ENCODE results near the gene RINL.

Gene RINL, protein sequence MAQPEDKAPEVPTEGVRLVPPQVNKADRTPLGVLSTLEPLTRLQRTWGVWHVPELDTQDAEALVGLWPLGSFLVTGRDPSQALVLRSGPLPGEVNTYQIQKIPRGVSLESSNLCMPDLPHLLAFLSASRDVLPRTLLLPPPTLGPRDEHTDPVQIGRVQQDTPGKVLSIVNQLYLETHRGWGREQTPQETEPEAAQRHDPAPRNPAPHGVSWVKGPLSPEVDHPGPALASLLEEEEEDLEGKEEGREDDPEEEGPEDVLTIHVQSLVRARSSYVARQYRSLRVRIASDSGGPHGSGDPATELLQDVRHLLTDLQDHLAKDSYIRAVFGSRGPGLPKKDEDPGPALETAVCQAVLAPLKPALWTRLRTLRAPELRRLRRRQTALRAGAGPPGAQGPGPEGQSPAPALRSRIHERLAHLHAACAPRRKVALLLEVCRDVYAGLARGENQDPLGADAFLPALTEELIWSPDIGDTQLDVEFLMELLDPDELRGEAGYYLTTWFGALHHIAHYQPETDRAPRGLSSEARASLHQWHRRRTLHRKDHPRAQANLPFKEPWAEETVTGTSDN

DNA sequence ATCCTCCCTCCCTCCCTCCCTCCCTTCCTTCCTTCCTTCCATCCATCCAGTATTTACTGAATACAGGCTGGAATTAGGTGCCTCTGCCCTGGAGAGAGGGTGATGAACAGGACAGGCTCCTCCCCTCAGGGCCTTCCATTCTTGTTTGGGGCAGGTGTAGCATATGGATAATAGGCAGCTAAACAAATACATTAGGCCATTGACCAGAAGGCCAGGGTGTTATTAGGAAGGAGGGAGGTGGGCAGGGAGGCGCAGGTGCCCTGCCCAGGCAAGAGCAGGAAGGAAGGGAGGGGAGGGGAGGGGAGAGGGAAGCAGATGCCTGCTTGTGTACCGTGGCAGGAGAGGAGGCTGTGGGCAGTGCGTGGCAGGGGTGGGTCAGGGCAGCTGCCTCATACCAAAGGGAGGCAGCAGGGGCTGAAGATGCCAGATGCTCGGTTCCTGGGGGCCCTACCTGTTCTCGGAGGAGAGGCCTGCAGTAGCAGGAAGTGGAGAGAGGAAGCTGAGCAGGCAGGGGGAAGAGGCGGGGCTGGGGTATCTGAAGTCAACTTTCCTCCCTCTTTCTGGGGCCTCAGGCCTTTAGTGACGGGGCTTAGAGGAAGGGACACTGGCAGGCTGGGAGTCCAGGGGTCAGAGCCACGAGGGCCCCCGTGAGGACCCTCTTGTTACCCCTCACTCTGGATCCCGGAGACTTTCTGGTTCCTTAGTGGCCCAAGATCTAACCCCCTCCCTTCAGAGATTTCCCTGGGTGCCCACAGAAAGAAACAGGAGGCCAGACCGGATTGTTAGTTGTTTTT is at the start of gene RINL:
RINL (minus strand) TSS at position 495 of the 794 bp plus-strand sequence. CDS start 1,533 bp downstream, outside the sequence.
- TF ChIP-seq, protein P1, sequence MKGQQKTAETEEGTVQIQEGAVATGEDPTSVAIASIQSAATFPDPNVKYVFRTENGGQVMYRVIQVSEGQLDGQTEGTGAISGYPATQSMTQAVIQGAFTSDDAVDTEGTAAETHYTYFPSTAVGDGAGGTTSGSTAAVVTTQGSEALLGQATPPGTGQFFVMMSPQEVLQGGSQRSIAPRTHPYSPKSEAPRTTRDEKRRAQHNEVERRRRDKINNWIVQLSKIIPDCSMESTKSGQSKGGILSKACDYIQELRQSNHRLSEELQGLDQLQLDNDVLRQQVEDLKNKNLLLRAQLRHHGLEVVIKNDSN (IDR thresholded peaks at IDR 0.05) = no peak
- no peak for TF ChIP-seq ZBTB7A (IDR thresholded peaks at IDR 0.05; ENCODE audit: low read depth)
- TF ChIP-seq, protein P2, sequence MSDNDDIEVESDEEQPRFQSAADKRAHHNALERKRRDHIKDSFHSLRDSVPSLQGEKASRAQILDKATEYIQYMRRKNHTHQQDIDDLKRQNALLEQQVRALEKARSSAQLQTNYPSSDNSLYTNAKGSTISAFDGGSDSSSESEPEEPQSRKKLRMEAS (IDR thresholded peaks at IDR 0.05) = no peak
- no peak for TF ChIP-seq TAF1 (IDR thresholded peaks at IDR 0.05; ENCODE audit: low read depth)
- no peak for TF ChIP-seq NFIC (IDR thresholded peaks at IDR 0.05)
- no peak for TF ChIP-seq EGR1 (IDR thresholded peaks at IDR 0.05)
- no peak for TF ChIP-seq CEBPB (IDR thresholded peaks at IDR 0.05)
- TF ChIP-seq, protein P3, sequence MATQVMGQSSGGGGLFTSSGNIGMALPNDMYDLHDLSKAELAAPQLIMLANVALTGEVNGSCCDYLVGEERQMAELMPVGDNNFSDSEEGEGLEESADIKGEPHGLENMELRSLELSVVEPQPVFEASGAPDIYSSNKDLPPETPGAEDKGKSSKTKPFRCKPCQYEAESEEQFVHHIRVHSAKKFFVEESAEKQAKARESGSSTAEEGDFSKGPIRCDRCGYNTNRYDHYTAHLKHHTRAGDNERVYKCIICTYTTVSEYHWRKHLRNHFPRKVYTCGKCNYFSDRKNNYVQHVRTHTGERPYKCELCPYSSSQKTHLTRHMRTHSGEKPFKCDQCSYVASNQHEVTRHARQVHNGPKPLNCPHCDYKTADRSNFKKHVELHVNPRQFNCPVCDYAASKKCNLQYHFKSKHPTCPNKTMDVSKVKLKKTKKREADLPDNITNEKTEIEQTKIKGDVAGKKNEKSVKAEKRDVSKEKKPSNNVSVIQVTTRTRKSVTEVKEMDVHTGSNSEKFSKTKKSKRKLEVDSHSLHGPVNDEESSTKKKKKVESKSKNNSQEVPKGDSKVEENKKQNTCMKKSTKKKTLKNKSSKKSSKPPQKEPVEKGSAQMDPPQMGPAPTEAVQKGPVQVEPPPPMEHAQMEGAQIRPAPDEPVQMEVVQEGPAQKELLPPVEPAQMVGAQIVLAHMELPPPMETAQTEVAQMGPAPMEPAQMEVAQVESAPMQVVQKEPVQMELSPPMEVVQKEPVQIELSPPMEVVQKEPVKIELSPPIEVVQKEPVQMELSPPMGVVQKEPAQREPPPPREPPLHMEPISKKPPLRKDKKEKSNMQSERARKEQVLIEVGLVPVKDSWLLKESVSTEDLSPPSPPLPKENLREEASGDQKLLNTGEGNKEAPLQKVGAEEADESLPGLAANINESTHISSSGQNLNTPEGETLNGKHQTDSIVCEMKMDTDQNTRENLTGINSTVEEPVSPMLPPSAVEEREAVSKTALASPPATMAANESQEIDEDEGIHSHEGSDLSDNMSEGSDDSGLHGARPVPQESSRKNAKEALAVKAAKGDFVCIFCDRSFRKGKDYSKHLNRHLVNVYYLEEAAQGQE (IDR thresholded peaks at IDR 0.05; ENCODE audit: low read depth) = no peak
- TF ChIP-seq EP300 (IDR thresholded peaks at IDR 0.05; ENCODE audit: borderline replicate concordance) = no peak
- TF ChIP-seq TEAD4 (IDR thresholded peaks at IDR 0.05) = no peak
- TF ChIP-seq TCF12 (IDR thresholded peaks at IDR 0.05; ENCODE audit: low read depth) = no peak
- TF ChIP-seq CREB1 (IDR thresholded peaks at IDR 0.05; ENCODE audit: low read depth) = no peak
- no peak for TF ChIP-seq RAD21 (IDR thresholded peaks at IDR 0.05; ENCODE audit: low read depth)

DNA sequence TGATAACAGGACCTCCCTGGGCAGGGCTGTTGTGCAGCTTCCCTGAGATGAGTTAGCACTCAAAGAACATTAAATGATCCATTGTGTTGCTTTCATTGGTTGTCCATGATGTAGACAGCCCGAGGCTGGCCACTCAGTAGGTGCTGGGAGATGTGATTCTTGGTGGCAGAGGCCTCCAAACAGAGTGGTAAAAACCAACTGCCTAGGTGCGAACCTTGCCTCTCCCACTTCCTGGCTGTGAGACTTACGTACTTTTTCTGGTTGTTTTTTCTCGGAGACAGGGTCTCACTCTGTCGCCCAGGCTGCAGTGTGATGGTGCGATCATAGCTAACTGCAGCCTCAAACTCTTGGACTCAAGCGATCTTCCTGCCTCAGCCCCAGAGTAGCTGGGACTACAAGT is 46.3 kb upstream of the RINL start:
- TF ChIP-seq, protein P3 (IDR thresholded peaks at IDR 0.05; ENCODE audit: low read depth) = no peak
- TF ChIP-seq TCF12 (IDR thresholded peaks at IDR 0.05; ENCODE audit: low read depth) (no peak), EP300 (IDR thresholded peaks at IDR 0.05; ENCODE audit: borderline replicate concordance) (no peak), CREB1 (IDR thresholded peaks at IDR 0.05; ENCODE audit: low read depth) (no peak), YY1 (IDR thresholded peaks at IDR 0.05; ENCODE audit: low read depth) (no peak), RAD21 (IDR thresholded peaks at IDR 0.05; ENCODE audit: low read depth) (no peak), TEAD4 (IDR thresholded peaks at IDR 0.05) (no peak), ZBTB7A (IDR thresholded peaks at IDR 0.05; ENCODE audit: low read depth) (no peak), FOXM1 (IDR thresholded peaks at IDR 0.05; ENCODE audit: borderline replicate concordance, low read depth) (no peak), NFIC (IDR thresholded peaks at IDR 0.05) (no peak), EGR1 (IDR thresholded peaks at IDR 0.05) (no peak), TAF1 (IDR thresholded peaks at IDR 0.05; ENCODE audit: low read depth) (no peak), CEBPB (IDR thresholded peaks at IDR 0.05) (no peak)
- TF ChIP-seq, protein P2 (IDR thresholded peaks at IDR 0.05) = no peak
- TF ChIP-seq, protein P1 (IDR thresholded peaks at IDR 0.05) = no peak

DNA sequence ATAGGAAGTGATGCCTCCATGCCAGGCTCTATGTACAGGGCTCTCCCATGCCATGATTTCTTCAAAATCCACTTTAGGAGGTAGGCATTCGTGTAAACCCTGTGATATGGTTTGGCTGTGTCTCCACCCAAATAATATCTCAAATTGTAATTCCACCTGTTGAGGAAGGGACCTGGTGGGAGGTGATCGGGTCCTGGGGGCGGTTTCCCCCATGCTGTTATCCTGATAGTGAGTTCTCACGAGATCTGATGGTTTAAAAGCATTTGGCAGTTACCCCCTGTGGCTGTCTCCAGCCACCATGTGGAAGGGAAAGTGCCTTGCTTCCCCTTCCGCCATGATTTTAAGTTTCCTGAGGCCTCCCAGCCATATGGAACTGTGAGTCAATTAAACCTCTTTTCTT is 44.4 kb upstream of the RINL start:
- TF ChIP-seq TEAD4 (IDR thresholded peaks at IDR 0.05) (no peak), YY1 (IDR thresholded peaks at IDR 0.05; ENCODE audit: low read depth) (no peak)

DNA sequence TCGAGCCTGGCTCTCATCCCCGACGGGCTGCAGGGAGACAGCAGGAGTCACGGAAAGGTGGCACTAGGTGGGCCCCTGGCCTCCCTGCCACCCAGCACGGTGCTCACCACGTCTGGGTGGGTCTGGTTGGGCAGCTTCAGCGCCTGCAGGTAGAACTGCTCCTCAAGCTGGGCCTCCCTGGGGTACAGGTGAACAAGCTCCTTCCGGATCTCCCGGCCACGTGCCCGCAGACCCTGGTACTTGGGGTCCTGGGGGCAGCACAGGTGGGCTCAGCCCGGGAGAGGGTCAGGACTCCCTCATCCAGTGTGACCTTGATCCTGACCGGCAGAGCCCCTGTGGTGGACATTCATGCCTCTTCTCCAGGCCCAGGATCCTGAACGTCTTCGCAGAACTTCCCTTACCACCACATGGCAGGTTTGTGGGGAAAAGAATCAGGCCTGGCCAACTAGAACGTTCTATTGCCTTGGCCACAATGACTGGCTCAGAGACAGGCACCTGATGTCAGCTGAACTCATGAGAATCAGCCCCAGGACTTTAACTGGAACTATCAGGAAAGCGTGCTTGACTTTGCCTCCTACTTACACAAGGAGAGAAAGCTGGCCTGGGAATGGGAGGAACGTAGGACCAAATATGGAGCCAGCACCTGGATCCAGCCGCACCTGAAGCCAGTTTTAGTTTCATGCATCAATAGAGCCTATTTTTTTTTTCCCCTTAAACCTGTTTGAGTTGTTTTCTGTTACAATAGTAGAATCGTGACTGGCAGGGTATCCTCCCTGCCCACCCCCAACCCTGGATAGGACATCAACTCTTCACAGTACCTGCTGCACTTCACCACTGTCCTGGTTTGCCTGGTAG is 43.6 kb upstream of the RINL start:
- TF ChIP-seq TCF12 (IDR thresholded peaks at IDR 0.05; ENCODE audit: low read depth) (no peak), CREB1 (IDR thresholded peaks at IDR 0.05; ENCODE audit: low read depth) (no peak), EGR1 (IDR thresholded peaks at IDR 0.05) (no peak), RAD21 (IDR thresholded peaks at IDR 0.05; ENCODE audit: low read depth) (no peak), CEBPB (IDR thresholded peaks at IDR 0.05) (no peak), TEAD4 (IDR thresholded peaks at IDR 0.05) (no peak), EP300 (IDR thresholded peaks at IDR 0.05; ENCODE audit: borderline replicate concordance) (no peak), ZBTB7A (IDR thresholded peaks at IDR 0.05; ENCODE audit: low read depth) (no peak)
- TF ChIP-seq, protein P1 (IDR thresholded peaks at IDR 0.05) = no peak
- TF ChIP-seq, protein P3 (IDR thresholded peaks at IDR 0.05; ENCODE audit: low read depth) = no peak

Measured in Ishikawa (cell line).